SK-N-MC (cell line): ENCODE data around the gene PAPSS1.

ENCODE experiments used
- DNase-seq: peaks from one replicate; pipeline ENCODE4 v3.0.0-alpha.2; 2011; ENCODE audit warnings: low read depth, low spot score
- H3K27ac ChIP-seq: fragments of 200-600 bp; sonication (generic); 2 replicates; pipeline ENCODE4 v1.5.1; 2016; ENCODE audit warnings: mixed run types
- H3K36me3 ChIP-seq: fragments of 200-600 bp; sonication (generic); 2 replicates; pipeline ENCODE4 v1.6.1; 2017; ENCODE audit warnings: antibody characterized with exemption, low read length, mixed read lengths; ENCODE audit not compliant: insufficient read depth
- H3K4me3 ChIP-seq: fragments of 200-600 bp; sonication (generic); 2 replicates; pipeline ENCODE4 v1.5.1; 2016
- H3K9ac ChIP-seq: fragments of 200-600 bp; sonication (generic); 2 replicates; pipeline ENCODE4 v1.8.0; 2017; ENCODE audit warnings: mixed run types, mixed read lengths; ENCODE audit not compliant: insufficient read length
- H3K9me3 ChIP-seq: fragments of 200-600 bp; sonication (generic); 2 replicates; pipeline ENCODE4 v1.6.1; 2017; ENCODE audit warnings: low read depth, mild to moderate bottlenecking, antibody characterized with exemption, low read length, moderate library complexity, mixed read lengths
- EZH2 ChIP-seq: fragments of 200-600 bp; sonication (generic); IDR thresholded peaks from one replicate; pipeline ENCODE4 v1.6.1; 2017; ENCODE audit warnings: antibody characterized with exemption
- FOXP2 ChIP-seq: optimal IDR thresholded peaks from 2 replicates; pipeline ENCODE3; 2011; ENCODE audit warnings: mild to moderate bottlenecking, moderate library complexity; ENCODE audit not compliant: insufficient read depth; ENCODE audit errors: extremely low read length, control extremely low read depth
- POLR2AphosphoS5 ChIP-seq: IDR thresholded peaks from 2 replicates; pipeline ENCODE4 v1.6.1; 2012; ENCODE audit warnings: mild to moderate bottlenecking, low read depth, low read length, borderline replicate concordance

The PAPSS1 gene

DNA sequence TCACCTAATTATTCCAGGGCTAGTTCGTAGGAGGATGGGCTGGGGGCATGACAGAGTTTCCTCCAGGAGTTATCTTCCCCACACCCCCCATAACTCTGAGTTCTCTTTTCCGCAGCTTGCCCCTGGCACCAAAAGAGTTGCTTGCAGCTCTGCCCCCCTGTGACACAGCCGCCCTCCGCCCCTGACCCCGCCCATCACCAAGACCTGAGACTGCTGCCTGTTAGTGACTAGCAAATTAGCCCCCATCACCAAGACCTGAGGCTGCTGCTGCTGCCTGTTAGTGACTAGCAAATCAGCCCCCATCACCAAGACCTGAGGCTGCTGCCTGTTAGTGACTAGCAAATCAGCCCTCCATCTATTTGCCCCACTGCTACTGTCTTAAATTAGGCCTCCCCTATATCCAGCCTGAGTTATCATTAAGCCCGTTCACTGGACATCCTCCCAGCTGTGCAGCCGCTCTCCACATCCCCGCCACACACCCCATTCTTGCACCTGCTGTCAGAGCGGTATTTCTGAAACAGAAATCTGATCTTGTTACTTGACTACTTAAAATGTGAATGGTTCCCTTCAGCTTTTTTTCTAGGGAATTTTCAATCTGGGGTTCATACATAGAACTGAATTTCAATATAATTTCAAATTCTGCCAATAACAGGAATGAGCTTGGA lies 1.5 kb upstream of the PAPSS1 start:
- Histone ChIP-seq H3K4me3 (no peak overlapping the region), H3K36me3 (peaks cover 10% of the 10 kb centered on the region; the same call in 1 of the 2 replicates), H3K27ac (no peak overlapping the region), H3K9ac (no peak overlapping the region), H3K9me3 (no peaks in the 10 kb centered on the region)
- no peak for DNase-seq
- TF ChIP-seq POLR2AphosphoS5 (no peak), FOXP2 (no peak), EZH2 (no peak)

DNA sequence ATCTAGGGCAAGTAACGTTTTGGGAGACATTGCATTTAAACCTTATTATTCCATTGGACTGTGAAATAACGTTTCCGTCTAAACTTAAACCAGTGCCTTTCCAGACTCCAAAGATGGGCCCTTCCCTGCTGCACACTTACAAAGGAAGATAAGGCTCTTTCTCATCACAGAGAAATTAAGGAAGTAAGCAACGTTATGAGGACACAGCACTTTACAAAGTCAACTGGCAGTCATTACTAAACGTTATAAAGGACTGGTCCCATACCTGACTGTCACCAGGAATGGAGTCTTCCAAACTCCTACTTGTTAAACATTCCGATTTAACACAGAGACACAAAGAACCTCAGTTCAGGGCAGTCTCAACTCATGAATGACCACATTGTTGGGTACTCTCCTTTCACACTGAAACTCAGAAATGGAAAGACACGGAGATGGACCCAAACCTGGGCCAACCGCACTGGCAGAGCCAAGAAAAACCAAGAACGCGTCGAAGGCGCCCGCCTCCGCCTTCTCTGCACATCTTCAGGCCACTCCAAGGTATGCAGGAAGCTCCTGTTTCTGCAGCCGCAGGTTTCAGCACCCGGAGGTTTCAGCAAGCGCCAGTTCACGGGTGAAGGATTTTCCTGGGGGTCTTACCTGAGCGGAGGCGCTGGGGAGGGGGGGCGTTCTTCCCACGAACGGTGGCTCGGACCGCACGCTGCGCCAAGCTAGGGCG lies 670 bp downstream of the PAPSS1 start:
- Histone ChIP-seq H3K36me3 (peaks cover 10% of the 10 kb centered on the region; the same call in 1 of the 2 replicates), H3K4me3 (peak overlapping the region; percentile 95), H3K9ac (peak overlapping the region; percentile 63), H3K27ac (no peak overlapping the region), H3K9me3 (no peaks in the 10 kb centered on the region)
- no peak for TF ChIP-seq EZH2
- TF ChIP-seq POLR2AphosphoS5: no peak
- TF ChIP-seq FOXP2: no peak
- DNase-seq: no peak

DNA sequence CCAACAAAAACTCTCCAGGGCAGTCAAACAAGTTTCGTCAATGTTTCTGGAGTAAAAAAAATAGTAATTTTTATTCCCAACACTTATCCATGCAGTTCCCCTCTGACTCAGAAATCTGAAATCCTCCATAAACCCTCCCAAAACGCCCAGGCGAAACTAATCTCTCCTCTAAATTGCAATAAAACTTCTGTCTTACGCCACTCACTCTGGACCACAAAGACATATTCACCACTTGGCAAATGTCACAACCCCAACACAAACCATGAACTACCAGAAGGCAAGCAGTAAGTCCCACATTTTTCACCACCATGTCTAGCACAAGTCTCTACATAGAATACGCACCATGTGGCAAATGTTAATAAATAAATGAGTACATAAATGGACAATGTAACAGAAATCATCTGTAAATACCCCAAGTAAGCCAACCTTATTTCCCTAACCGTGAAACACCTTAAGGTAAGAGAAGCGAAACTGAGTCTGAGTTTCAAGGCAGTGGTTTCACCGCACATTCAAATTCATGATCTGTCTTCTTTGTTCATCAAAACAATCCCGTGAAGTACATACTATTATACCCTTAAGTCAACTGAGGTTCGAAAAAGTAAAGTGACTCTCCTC lies 1.6 kb downstream of the PAPSS1 start:
- peaks cover 10% of the 10 kb centered on the region; the same call in 1 of the 2 replicates for H3K36me3 ChIP-seq
- no peaks in the 10 kb centered on the region for H3K9me3 ChIP-seq
- TF ChIP-seq POLR2AphosphoS5: no peak
- TF ChIP-seq EZH2: no peak
- no peak for TF ChIP-seq FOXP2
- peak overlapping the region; percentile 95 for H3K4me3 ChIP-seq
- peak overlapping the region; percentile 63 for H3K9ac ChIP-seq
- DNase-seq: no peak
- H3K27ac ChIP-seq: no peak overlapping the region

DNA sequence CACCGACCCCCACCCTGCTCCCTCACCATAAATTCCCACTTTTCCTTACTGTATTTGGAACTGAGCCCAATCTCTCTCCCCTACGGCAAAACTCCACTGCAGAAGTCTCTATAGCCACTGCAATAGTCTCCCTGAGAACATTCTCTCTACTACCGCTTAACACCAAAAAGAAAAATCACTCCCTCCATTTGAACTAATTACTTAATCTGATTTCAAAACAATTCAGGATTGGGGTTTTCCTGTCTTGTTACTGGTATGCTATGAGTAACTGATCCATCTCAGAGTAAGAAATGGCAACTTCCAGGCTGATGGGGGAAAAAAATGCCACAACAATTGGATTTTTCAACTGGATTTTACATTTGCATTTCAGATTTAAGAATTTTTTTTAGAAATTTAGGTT lies 5.8 kb downstream of the PAPSS1 start:
- Histone ChIP-seq H3K27ac (peak overlapping the region; percentile 94), H3K4me3 (peak overlapping the region; percentile 71), H3K9ac (peak overlapping the region; percentile 46), H3K9me3 (no peaks in the 10 kb centered on the region), H3K36me3 (peaks cover 23% of the 10 kb centered on the region)
- TF ChIP-seq EZH2 (no peak), POLR2AphosphoS5 (peak; percentile 36; the same call in 1 of the 2 replicates)
- DNase-seq: peak; percentile 86

DNA sequence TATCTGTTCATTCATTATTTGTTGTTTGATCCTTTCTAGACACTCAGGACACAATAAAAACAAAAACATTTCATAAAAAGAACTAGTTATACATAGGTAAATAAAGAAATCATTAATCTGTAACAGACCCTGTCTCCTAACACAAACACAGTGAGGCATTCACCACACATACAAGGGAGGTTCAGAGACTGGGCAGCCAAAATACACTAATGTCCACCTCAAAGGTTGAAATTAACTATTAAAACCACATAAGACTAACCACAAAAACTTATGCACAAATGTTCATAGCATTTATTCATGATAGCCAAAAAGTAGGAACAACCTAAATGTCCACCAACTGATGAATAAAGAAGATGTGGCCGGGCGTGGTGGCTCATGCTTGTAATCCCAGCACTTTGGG lies 7.8 kb downstream of the PAPSS1 start:
- Histone ChIP-seq H3K4me3 (no peak overlapping the region), H3K9me3 (0 out of 2 replicates have a peak, but pooled peaks cover 6% of the 10 kb centered on the region), H3K9ac (no peak overlapping the region), H3K27ac (no peak overlapping the region), H3K36me3 (peaks cover 14% of the 10 kb centered on the region)
- TF ChIP-seq EZH2 (no peak), FOXP2 (no peak), POLR2AphosphoS5 (no peak)
- no peak for DNase-seq

DNA sequence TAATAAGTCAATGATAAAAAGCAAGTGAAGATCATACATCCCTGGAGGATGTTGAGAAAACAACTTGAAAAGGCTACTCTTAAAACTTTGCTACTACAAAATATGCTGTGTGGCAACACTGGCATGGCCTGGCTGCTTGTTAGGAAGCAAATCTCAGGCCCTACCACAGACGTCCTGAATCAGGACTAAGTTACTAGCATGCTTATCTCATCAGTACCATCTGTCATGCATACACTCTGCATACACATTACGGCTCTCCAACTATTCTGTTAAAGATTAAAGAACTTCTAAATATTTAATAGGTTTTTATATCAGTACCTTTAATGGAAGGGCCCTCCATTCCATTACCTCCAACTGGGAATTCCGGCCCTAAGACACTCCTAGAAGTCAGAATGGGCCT lies 8.2 kb downstream of the PAPSS1 start:
- Histone ChIP-seq H3K36me3 (peaks cover 13% of the 10 kb centered on the region), H3K4me3 (no peak overlapping the region)
- TF ChIP-seq POLR2AphosphoS5 (no peak), FOXP2 (no peak), EZH2 (no peak)

DNA sequence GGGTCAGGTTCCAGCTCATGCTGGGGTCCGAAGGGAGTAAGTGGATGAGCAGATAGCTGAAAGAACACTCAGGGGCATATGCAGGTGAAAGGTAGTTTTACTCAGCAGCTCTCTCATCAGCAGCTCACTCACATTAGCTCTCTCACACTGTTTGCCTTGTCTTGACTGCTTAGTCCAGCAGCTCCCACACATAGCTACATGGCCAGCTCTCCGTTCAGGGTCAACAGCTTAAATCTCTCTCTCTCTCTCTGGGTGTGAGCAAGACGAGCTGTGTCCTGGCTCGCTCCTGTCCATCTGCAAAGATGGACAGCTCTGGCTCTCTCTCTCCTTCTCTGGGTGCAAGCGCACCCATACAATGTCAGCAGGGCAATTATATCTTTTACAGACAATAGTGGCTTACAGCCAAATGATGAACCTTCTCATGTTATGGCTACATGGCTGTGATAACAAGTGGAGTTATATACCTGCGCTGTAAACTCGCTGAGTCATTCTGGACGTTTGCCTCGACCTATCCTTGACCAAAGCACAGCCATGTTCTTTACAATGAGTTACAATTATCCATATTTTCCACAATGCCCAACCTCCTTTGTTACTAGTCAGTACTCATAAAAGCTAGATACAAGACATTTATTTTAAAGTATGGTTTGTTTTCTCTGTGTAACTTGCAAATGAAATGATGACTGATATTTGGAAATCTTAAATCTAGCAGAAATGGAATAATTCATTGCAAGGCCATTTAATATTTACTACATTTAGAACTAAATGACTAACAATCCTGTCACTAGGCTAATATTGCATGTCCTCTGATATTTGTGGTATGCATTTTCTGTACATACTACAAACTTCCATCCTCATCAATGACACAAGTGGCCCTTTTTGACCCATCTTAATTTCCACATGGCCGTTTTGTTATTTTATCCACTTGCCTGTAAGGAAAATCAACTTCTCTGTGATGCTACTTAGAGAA lies 9.3 kb downstream of the PAPSS1 start:
- Histone ChIP-seq H3K36me3 (peaks cover 13% of the 10 kb centered on the region), H3K27ac (no peak overlapping the region), H3K4me3 (no peak overlapping the region), H3K9ac (no peak overlapping the region), H3K9me3 (peaks cover 11% of the 10 kb centered on the region; the same call in 1 of the 2 replicates)
- no peak for DNase-seq
- no peak for TF ChIP-seq POLR2AphosphoS5
- no peak for TF ChIP-seq EZH2
- TF ChIP-seq FOXP2: no peak

More for the DNA sequence above, 8.2 kb downstream of the PAPSS1 start:
- H3K27ac ChIP-seq: no peak overlapping the region
- no peak overlapping the region for H3K9ac ChIP-seq
- DNase-seq: no peak
- H3K9me3 ChIP-seq: 0 out of 2 replicates have a peak, but pooled peaks cover 10% of the 10 kb centered on the region

DNA sequence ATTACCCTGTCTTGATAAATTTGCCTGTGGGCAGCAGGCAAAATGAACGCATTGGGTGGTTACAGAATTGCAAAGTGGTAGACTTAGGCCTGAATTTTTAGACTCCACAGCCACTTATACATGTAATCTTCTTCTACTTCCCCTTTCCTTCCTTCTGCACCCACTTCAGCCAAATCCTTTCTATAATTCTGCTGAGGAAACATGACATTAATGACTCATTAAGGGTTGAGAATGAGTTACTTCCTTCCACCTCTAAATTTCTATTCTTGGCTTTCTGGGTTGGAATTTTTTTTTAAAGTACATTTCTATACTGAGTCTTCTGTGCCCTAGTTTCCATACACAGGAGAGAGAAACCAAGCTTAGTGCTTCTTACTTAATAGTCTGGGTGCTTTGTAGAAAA lies 10.1 kb downstream of the PAPSS1 start:
- peaks cover 15% of the 10 kb centered on the region for H3K36me3 ChIP-seq

More for the DNA sequence above, 10.1 kb downstream of the PAPSS1 start:
- Histone ChIP-seq H3K9me3 (peaks cover 19% of the 10 kb centered on the region; the same call in 1 of the 2 replicates), H3K4me3 (no peak overlapping the region), H3K27ac (no peak overlapping the region), H3K9ac (no peak overlapping the region)
- no peak for DNase-seq
- TF ChIP-seq EZH2: no peak
- no peak for TF ChIP-seq FOXP2
